GDM1 (cell line): ENCODE results near the gene CES2.
"Not testable (repeated sequence)": the region's sequence is repeated elsewhere in the genome, so short reads cannot be mapped to it uniquely, and the experiment has no call there.

Source experiments
- DNase-seq: peaks from one replicate; lab custom pipeline; 2025; lab: John Stamatoyannopoulos, UW

CES2 gene

DNA sequence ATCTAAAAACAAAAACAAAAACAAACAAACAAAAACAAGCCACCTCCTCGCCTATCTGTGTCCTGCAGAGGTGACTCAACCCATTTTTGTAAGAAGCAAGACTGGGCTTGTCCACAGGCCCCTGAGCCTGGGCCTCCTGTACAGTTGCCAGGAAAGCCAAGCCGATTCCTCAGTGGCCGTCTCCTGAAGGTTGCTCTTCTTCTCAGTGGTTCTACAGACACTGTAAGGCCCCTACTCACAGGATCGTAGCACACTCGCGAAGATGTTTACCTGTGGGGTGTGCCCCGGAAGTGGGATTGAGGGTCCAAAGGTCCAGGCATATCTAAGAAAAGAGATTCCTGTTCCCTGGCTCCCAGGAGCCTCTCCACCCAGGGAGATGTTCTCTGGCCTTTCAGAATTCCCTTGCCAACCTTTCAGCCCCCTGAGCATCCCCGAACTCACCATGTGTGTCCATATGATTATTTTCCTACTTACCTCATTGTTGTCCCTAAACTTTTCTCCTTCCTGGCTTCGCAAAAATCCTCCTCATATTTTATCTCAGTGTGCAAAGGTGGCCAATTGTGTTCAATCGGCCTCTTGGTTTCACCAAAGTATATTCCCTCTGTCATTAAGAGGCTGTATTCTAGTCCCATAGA, 18.3 kb downstream of the CES2 start:
- DNase-seq: no peak

GRCh38 chr16:66954097-66954659, 18.9 kb downstream of the CES2 start:
- peak; percentile 2 for DNase-seq

- DNase-seq: not testable (repeated sequence)
Measured at GRCh38 chr16:66955363-66956153, 20.2 kb downstream of the CES2 start.

DNA sequence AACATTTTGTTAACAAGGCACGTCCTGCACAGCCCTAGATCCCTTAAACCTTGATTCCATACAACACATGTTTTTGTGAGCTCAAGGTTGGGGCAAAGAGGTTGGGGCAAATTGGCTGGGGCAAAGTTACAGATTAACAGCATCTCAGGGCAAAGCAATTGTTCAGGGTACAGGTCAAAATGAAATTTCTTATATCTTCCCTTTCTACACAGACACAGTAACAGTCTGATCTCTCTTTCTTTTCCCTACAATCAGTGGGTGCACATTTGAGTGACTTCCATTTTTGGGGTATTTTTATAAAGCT, 20.8 kb downstream of the CES2 start:
- not testable (repeated sequence) for DNase-seq

- DNase-seq: no peak
Measured at GRCh38 chr16:66958857-66959703, 23.8 kb downstream of the CES2 start.

- no peak for DNase-seq
Measured at GRCh38 chr16:66959704-66960161, 24.4 kb downstream of the CES2 start.

DNA sequence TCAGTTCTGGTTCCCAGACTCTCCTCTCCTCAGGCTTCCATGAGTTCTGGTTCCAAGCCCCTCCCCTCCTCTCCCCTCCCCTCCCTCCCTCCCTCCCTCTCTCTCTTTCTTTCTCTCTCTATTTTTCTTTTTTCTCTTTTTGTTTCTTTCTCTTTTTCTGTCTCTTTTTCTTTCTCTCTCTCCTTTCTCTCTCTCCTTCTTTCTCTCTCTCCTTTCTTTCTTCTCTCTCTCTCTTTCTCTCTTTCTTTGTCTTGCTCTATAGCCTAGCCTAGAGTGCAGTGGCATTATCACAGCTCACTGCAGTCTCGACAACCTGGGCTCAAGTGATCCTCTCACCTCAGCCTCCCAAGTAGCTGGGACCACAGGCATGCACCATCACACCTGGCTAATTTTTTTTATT, 25.0 kb downstream of the CES2 start:
- DNase-seq: no peak

GRCh38 chr16:66961065-66961744, 25.9 kb downstream of the CES2 start, which contains the start of gene CES3:
TSS of gene CES3 (plus strand) at chr16:66961266. CDS start at chr16:66961308, 42 bp downstream.
- DNase-seq: peak; percentile 56

DNA sequence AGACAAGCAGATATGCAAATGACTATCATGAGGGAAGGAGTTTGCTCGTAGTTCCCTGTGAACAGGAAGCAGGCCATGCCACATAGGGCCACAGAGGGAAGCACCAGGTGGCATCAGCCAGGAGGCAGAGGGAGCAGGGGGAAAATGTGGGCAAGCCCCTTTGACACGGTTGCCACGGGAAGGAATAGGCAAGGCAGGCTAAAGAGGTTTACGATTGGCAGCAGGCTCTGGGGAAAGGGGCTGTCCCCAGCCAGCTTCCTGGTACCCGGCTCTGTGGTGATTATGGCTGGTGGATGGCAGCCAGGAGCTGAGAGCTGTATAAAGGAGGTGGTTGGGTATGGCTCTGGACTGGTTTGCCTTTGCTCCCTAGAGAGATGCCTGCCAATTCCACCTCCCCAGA, 26.6 kb downstream of the CES2 start:
- DNase-seq: no peak

- DNase-seq: no peak
Measured at GRCh38 chr16:66964049-66964448, 28.7 kb downstream of the CES2 start.

GRCh38 chr16:66968847-66969246, 33.5 kb downstream of the CES2 start:
- no peak for DNase-seq

DNA sequence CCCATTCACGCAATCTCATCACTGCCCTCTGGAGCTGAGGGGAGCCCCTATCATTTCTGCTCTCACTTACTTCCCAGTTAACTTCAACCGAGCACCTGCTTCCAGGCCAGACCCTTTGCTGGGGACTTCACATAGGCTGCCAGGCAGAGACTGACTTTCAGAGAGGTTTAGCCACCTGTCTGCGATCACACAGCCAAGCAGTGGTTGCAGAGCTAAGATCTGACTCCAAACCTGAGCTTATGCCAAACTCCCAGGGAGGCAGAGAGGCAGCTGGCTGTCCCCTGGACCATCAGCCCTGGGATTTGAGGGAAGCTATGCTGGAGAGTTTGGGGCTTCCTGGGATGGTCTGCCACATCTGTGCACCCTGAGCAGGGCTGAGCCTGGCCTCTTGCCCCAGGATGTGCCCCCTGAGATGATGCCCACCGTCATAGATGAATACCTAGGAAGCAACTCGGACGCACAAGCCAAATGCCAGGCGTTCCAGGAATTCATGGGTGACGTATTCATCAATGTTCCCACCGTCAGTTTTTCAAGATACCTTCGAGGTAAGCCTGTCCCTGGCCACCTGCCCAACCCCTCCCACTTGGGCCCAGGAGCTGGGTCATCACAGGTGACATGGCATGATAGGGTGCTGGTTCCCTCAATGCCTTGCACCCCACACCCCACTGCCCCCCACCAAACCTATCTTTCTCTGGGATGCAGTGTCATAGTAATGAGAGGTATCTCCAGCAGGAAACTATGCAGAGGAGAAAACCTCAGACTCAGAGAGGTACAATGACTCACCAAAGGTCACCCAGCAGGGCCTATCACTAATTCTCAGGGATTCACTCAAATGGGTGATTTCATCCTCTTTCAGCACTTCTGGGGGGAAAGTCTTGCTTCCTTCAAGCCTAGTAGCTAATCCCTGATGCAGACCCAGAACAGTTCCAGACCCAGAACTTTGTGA, 35.7 kb downstream of the CES2 start:
- no peak for DNase-seq

DNA sequence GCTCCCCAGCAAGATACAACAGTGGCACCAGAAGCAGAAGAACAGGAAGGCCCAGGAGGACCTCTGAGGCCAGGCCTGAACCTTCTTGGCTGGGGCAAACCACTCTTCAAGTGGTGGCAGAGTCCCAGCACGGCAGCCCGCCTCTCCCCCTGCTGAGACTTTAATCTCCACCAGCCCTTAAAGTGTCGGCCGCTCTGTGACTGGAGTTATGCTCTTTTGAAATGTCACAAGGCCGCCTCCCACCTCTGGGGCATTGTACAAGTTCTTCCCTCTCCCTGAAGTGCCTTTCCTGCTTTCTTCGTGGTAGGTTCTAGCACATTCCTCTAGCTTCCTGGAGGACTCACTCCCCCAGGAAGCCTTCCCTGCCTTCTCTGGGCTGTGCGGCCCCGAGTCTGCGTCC, 37.7 kb downstream of the CES2 start:
- no peak for DNase-seq

DNA sequence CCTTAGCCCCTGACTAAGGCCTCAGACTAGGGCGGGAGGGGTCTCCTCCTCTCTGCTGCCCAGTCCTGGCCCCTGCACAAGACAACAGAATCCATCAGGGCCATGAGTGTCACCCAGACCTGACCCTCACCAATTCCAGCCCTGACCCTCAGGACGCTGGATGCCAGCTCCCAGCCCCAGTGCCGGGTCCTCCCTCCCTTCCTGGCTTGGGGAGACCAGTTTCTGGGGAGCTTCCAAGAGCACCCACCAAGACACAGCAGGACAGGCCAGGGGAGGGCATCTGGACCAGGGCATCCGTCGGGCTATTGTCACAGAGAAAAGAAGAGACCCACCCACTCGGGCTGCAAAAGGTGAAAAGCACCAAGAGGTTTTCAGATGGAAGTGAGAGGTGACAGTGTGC, 38.4 kb downstream of the CES2 start:
- DNase-seq: no peak

- not testable (repeated sequence) for DNase-seq
Measured at GRCh38 chr16:66974156-66974931, 39.0 kb downstream of the CES2 start.

DNA sequence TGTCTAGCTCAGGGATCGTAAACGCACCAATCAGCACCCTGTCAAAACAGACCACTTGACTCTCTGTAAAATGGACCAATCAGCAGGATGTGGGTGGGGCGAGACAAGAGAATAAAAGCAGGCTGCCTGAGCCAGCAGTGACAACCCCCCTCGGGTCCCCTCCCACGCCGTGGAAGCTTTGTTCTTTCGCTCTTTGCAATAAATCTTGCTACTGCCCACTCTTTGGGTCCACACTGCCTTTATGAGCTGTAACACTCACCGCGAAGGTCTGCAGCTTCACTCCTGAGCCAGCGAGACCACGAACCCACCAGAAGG, 39.6 kb downstream of the CES2 start:
- DNase-seq: not testable (repeated sequence)

GRCh38 chr16:66975302-66975893, 40.1 kb downstream of the CES2 start:
- no peak for DNase-seq

DNA sequence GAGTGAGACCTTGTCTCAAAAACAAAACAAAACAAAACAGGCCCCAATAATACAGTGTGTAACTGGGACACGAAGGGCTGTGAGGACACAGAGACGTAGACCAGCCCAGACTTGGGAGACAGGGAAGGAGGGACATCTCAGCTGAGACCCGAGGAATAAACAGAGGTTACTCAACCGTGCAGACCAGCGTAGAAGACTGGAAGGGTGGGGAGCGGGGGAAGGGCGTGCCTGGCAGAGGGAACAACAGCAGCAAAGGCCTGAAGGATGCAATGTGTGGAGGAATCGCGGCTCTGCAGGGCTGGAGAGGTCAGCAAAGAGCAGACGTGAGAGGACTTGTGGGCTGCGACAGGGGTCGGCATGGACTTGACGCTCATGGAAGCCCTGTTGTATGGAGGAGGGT, 41.4 kb downstream of the CES2 start:
- no peak for DNase-seq

DNA sequence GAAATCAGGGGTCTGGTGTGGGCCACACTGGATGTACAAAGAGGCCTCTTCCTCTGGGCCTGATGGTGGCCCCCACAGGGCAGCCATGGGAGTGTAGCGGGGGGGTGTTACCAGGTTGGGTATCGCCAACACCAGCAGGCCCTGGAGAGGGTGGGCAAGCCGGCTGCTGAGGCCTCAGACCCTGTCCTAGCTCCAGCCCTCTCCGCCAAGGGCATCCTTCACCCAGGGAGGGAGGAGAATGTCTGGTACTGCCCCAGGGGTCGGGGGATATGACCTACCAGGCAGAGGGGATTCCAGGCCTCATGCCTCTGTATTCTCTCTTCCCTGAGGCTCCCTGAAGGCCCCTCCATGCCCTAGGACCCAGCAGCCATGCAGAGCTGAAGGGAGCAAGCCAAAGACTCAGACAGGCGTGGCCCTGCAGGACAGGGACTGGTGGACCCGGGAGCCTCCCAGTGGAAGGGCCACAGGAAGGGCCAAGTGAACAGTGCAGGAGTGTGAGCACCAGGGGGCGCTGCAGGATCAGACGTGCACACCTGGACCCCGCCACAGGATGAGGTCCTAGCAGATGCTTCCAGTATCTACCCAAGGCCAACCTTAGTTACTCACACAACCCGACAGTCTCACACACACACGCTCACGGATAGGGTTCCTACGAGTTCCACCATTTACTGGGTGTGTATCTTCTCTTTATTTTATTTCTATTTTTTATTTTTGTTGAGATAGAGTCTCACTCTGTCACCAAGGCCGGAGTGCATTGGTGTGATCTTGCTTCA, 42.2 kb downstream of the CES2 start:
- peak; percentile 47 for DNase-seq
